Measurements from ENCODE around the gene OR51M1. TPM values are rescaled to one million over a fixed set of nuclear protein-coding genes. Genes with fewer than 3 reads are reported as not detected.

The OR51M1 gene
- total RNA-seq, 1 donor from 2014 or later = not detected

GRCh38 chr11:5368502-5369043, 15.0 kb upstream of the OR51M1 start:
- intact Hi-C loops (cut with DNase I) = no loop called here
- H3K36me3 ChIP-seq = no peaks in the 10 kb centered on the region
- no peak overlapping the region for H3K27ac ChIP-seq
- no peaks in the 10 kb centered on the region for H3K4me1 ChIP-seq
- DNase-seq (ENCODE audit: extremely low spot score in 2 of 2) = no peak
- no peaks in the 10 kb centered on the region for H3K27me3 ChIP-seq
- no peak overlapping the region for H3K4me3 ChIP-seq
- no peaks in the 10 kb centered on the region for H3K9me3 ChIP-seq
- TF ChIP-seq POLR2A (IDR thresholded peaks at IDR 0.05) (no peak), CTCF (IDR thresholded peaks at IDR 0.05) (no peak), POLR2AphosphoS5 (IDR thresholded peaks at IDR 0.05; ENCODE audit: insufficient read depth in 1 of 2, low read depth in 1 of 2) (no peak)

GRCh38 chr11:5369789-5370188, 13.8 kb upstream of the OR51M1 start:
- no peaks in the 10 kb centered on the region for H3K36me3 ChIP-seq
- intact Hi-C loops (cut with DNase I) = no loop called here
- DNase-seq (ENCODE audit: extremely low spot score in 2 of 2) = no peak
- no peak overlapping the region for H3K4me3 ChIP-seq
- H3K4me1 ChIP-seq = no peaks in the 10 kb centered on the region
- H3K9me3 ChIP-seq = no peaks in the 10 kb centered on the region
- H3K27ac ChIP-seq = no peak overlapping the region
- H3K27me3 ChIP-seq = no peaks in the 10 kb centered on the region
- no peak for TF ChIP-seq POLR2A (IDR thresholded peaks at IDR 0.05)
- no peak for TF ChIP-seq CTCF (IDR thresholded peaks at IDR 0.05)
- no peak for TF ChIP-seq POLR2AphosphoS5 (IDR thresholded peaks at IDR 0.05; ENCODE audit: insufficient read depth in 1 of 2, low read depth in 1 of 2)

- intact Hi-C loops (cut with DNase I) = no loop called here
- H3K9me3 ChIP-seq = no peaks in the 10 kb centered on the region
- no peak overlapping the region for H3K27ac ChIP-seq
- TF ChIP-seq POLR2AphosphoS5 (IDR thresholded peaks at IDR 0.05; ENCODE audit: insufficient read depth in 1 of 2, low read depth in 1 of 2) = no peak
- peak in 1 of 3 experiments; percentile 18 for TF ChIP-seq CTCF (IDR thresholded peaks at IDR 0.05)
- H3K4me3 ChIP-seq = no peak overlapping the region
- H3K27me3 ChIP-seq = no peaks in the 10 kb centered on the region
- H3K36me3 ChIP-seq = no peaks in the 10 kb centered on the region
- no peak for DNase-seq (ENCODE audit: extremely low spot score in 2 of 2)
- H3K4me1 ChIP-seq = no peaks in the 10 kb centered on the region
These were observed 2.8 kb upstream of the OR51M1 start for GRCh38 chr11:5380740-5381342.

GRCh38 chr11:5384335-5384734, 723 bp downstream of the OR51M1 start:
- DNase-seq (ENCODE audit: extremely low spot score in 2 of 2) = no peak
- no peak overlapping the region for H3K4me3 ChIP-seq
- H3K36me3 ChIP-seq = no peaks in the 10 kb centered on the region
- no peaks in the 10 kb centered on the region for H3K4me1 ChIP-seq
- no peaks in the 10 kb centered on the region for H3K27me3 ChIP-seq
- TF ChIP-seq CTCF (IDR thresholded peaks at IDR 0.05) (no peak), POLR2AphosphoS5 (IDR thresholded peaks at IDR 0.05; ENCODE audit: insufficient read depth in 1 of 2, low read depth in 1 of 2) (no peak), POLR2A (IDR thresholded peaks at IDR 0.05) (no peak)
- intact Hi-C loops (cut with DNase I) = no loop called here
- H3K9me3 ChIP-seq = no peaks in the 10 kb centered on the region
- no peak overlapping the region for H3K27ac ChIP-seq

- H3K27ac ChIP-seq = no peak overlapping the region
- H3K4me3 ChIP-seq = no peak overlapping the region
- H3K27me3 ChIP-seq = no peaks in the 10 kb centered on the region
- intact Hi-C loops (cut with DNase I) = no loop called here
- H3K36me3 ChIP-seq = no peaks in the 10 kb centered on the region
- no peaks in the 10 kb centered on the region for H3K9me3 ChIP-seq
- no peaks in the 10 kb centered on the region for H3K4me1 ChIP-seq
- DNase-seq (ENCODE audit: extremely low spot score in 2 of 2) = no peak
- TF ChIP-seq POLR2A (IDR thresholded peaks at IDR 0.05) = no peak
- TF ChIP-seq POLR2AphosphoS5 (IDR thresholded peaks at IDR 0.05; ENCODE audit: insufficient read depth in 1 of 2, low read depth in 1 of 2) = no peak
- TF ChIP-seq CTCF (IDR thresholded peaks at IDR 0.05) = no peak
These were observed 6.6 kb downstream of the OR51M1 start for GRCh38 chr11:5390210-5390609.
